GM19372 (cell line): ENCODE measurements around the gene P3H1.
A peak's percentile ranks its signal among the peaks of the same experiment; 100 is the strongest.
"Not testable (repeated sequence)": the region's sequence is repeated elsewhere in the genome, so short reads cannot be mapped to it uniquely, and the experiment has no call there.

Experiments used
- ATAC-seq: cut with Tn5 transposase; IDR thresholded peaks from one replicate; pipeline ENCODE4 v1.9.1; 2021; ENCODE audit warnings: mild to moderate bottlenecking, low read depth, moderate library complexity; ENCODE audit not compliant: unreplicated experiment

P3H1 gene, protein sequence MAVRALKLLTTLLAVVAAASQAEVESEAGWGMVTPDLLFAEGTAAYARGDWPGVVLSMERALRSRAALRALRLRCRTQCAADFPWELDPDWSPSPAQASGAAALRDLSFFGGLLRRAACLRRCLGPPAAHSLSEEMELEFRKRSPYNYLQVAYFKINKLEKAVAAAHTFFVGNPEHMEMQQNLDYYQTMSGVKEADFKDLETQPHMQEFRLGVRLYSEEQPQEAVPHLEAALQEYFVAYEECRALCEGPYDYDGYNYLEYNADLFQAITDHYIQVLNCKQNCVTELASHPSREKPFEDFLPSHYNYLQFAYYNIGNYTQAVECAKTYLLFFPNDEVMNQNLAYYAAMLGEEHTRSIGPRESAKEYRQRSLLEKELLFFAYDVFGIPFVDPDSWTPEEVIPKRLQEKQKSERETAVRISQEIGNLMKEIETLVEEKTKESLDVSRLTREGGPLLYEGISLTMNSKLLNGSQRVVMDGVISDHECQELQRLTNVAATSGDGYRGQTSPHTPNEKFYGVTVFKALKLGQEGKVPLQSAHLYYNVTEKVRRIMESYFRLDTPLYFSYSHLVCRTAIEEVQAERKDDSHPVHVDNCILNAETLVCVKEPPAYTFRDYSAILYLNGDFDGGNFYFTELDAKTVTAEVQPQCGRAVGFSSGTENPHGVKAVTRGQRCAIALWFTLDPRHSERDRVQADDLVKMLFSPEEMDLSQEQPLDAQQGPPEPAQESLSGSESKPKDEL

GRCh38 chr1:42766741-42767509 lies at the start of gene P3H1, which contains the start of gene C1orf50:
P3H1 (minus strand) TSS chr1:42767028; CDS start chr1:42766971, 57 bp downstream.
C1orf50 (plus strand) TSS chr1:42767249; CDS start chr1:42767312, 63 bp downstream.
- ATAC-seq = peak; percentile 87

- no peak for ATAC-seq
These were observed 49.2 kb upstream of the P3H1 start for GRCh38 chr1:42815941-42816584.

DNA sequence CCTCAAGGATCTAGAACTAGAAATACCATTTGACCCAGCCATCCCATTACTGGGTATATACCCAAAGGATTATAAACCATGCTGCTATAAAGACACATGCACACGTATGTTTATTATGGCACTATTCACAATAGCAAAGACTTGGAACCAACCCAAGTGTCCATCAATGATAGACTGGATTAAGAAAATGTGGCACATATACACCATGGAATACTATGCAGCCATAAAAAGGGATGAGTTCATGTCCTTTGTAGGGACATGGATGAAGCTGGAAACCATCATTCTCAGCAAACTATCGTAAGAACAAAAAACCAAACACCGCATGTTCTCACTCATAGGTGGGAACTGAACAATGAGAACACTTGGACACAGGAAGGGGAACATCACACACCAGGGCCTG lies 48.0 kb upstream of the P3H1 start:
- not testable (repeated sequence) for ATAC-seq

GRCh38 chr1:42807056-42807668 lies 40.3 kb upstream of the P3H1 start:
- no peak for ATAC-seq

DNA sequence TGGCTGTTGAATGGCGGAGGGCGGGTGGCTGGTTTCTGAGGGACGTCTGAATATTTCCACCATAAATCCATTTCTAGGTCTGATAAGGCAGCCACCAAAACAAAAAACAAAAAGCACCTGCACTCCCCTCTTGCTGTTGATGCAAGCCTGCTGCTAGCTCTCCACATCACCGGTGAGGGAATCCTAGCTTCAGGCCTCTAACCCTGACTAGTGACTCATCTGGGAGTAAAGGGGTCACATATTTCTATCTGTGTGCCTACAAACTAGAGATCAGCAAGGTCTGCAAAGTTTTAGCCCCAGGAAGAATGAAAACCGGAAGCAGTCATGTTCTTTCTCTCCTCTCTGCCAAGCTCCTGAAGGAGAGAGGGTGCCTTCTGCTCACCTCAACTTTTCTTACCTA lies 39.8 kb upstream of the P3H1 start:
- ATAC-seq = no peak

GRCh38 chr1:42806171-42806570 lies 39.3 kb upstream of the P3H1 start:
- ATAC-seq = no peak

DNA sequence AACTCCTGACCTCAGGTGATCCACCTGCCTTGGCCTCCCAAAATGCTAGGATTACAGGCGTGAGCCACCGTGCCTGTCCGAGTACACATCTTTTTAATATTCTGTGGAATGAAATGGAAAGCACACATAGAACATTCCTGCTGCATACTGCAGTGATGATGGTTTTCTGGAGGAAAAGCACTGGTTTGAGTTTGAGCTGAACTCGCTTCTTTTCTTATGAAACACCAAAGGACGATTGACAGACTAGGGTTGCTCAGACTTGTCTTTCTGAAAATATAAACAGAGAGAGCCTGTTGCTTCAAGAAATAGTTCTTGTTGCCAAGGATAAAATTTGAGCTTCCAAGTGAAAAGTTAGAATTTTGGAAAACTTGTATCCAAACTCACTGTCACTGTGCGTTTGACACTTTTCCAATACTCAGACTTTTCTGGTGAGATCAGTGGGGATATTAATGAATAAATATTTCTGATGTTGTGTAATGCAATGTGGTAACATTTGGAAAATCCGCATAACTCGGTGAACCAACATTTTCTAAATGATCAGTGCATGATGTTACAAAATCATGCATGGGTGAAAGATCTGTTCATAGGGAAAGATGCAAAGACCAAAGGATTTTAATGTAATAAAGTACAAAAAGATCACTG lies 35.1 kb upstream of the P3H1 start:
- no peak for ATAC-seq

DNA sequence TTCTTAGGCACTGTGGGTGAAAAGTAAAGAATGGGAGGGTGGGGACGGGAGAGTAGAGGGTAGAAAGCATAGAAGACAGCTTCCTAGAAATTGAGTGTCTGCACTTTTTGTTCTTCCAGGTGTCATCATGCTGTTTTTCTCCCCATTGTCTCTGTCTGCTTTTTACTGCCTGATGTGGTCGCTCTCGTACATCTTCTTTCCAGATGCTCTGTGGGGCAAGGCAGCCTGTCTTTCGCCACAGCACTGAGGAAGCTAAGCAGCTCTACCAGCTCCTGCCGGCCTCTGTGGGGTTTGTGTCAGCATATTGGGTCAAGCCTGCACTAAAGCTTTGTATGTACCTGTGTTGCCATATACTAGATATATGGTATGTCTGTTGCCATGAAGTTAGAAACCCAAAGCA lies 31.2 kb upstream of the P3H1 start:
- ATAC-seq = no peak

- ATAC-seq = no peak
These were observed 30.6 kb upstream of the P3H1 start for GRCh38 chr1:42797414-42797813.

GRCh38 chr1:42793824-42794223 lies 27.0 kb upstream of the P3H1 start:
- ATAC-seq = no peak

DNA sequence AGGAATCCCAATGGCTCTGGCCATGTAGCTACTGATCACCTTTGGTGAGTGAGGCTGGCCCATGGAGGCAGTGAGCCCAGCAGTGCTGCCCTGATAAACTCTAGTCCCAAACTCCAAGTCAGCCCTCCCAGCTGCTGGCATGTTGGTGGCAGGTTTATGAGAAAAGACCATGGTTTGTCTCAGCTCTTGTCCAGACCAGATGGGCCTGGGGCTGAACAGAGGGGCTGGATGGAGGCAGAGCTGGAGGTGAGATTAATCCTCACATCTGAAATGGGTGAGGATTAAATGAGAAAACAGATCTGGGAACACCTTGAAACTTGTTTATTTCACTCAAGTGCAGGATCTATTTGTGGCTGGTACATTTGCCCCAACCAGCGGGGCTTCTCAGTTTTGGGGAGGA lies 21.2 kb upstream of the P3H1 start:
- no peak for ATAC-seq

DNA sequence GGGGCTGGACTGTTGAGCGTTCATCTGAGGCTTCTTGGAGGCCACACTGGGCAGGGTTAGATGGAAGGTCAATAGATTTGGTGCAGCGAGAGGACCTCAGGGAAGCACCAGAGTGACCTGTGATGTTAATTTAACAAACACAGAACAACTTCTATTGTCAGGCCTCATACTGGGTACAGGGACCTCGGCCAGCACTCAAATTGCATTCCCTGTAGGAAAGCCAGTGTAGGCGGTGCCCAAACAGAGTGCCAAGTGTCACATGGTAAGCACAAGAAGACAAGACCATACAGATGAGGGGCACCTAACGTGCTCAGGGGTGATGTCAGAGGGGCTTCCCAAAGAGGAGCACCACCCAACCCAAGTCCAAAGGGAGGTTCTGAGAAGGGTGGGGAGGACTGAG lies 19.3 kb upstream of the P3H1 start:
- no peak for ATAC-seq

DNA sequence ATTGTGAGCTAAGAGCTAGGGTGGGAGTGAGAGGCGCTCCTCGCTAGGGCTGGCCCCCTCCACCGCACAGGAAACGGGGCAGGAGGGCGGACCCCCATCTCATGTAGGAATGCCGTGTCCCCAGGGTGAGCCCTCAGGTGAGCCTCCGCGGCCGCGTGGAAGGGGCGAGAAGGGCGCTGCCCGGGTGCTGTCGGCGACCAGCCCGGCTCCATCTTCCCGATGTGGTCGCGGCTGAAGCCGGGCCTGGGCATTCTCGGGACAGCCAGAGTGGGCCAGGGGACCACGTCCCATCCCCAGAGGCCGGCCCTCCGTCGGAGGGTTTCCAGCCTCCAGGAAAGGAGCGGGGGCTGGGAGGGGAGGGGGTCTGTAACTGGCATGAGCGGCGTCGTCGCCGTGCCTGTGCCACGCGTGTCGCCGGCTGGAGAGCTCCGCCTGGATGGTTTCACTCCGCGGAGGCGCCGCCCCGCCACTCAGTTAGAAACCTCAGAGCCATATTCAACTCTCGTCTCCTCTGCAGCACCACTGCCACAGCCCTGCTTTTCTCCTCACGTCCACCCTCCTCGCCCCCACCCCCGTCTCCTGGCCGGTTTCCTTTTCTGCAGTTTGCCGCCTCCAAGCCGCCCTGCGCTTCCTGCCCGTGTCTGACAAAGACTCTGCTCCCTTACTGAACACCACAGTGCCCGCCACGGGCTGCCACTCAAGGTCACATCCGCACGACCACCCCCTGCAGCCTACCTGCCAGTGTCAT lies 18.3 kb upstream of the P3H1 start, which contains the start of gene TMEM269:
Gene TMEM269, plus strand, starts transcription at position 46 of the 748 bp plus-strand sequence. CDS start 4,903 bp downstream, outside the sequence.
- ATAC-seq = no peak

DNA sequence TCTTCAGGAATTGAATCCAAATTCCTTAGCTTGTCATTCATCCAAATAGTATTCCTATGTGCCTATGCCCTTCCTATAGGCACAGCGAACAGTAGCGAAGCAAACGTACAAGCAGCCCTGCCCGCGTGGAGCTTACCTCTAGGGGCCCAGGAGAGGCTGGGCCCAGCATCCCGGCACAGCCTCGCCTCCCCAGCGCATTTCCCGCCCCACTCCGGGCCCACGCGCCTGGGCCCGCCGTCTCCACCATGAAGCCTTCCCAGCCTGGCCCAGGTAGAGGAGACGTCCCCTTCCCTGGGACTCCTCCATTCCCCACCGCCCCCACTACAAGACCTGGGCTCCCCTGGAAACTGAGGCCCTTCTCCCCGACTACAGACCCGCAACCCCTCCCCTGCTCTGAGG lies 17.7 kb upstream of the P3H1 start:
- no peak for ATAC-seq

- no peak for ATAC-seq
These were observed 16.3 kb upstream of the P3H1 start for GRCh38 chr1:42783092-42783491.

GRCh38 chr1:42780176-42780575 lies 13.3 kb upstream of the P3H1 start:
- no peak for ATAC-seq

- ATAC-seq = no peak
These were observed 12.9 kb upstream of the P3H1 start for GRCh38 chr1:42779725-42780124.

- no peak for ATAC-seq
These were observed 11.0 kb upstream of the P3H1 start for GRCh38 chr1:42777852-42778251.

DNA sequence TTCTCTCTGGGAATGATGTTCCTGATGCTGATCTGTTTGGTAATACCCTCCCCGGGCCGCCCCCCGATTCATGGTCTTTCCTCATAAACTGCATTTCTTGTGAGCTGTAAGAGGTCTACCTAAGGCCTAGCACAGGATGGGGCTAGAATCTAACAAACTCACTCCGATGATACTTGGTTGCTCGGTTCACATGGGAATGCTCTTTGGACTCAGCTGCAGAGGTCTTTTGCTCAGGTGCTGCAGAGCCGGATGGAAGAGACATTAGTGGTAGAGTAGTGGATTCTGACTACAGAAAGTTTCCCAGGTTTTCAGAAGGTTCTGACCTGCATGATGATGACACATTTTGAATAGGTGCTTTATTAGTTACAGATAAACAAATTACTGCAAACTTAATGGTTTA lies 9.7 kb upstream of the P3H1 start:
- no peak for ATAC-seq
